ENCODE data around the gene TNS4.
A peak's percentile ranks its signal among the peaks of the same experiment; 100 is the strongest.

Gene TNS4

GRCh38 chr17:40453881-40454612 lies 47.4 kb downstream of the TNS4 start:
- TF ChIP-seq RAD21 (IDR thresholded peaks at IDR 0.05; ENCODE audit: low read depth) = no peak

- TF ChIP-seq CEBPB (IDR thresholded peaks at IDR 0.05) = no peak
These were observed 48.5 kb downstream of the TNS4 start for GRCh38 chr17:40452921-40453378.

GRCh38 chr17:40452216-40452787 lies 49.1 kb downstream of the TNS4 start:
- TF ChIP-seq FOXM1 (IDR thresholded peaks at IDR 0.05; ENCODE audit: borderline replicate concordance, low read depth) (no peak), EGR1 (IDR thresholded peaks at IDR 0.05) (no peak), TCF12 (IDR thresholded peaks at IDR 0.05; ENCODE audit: low read depth) (no peak)
- TF ChIP-seq, protein P1, sequence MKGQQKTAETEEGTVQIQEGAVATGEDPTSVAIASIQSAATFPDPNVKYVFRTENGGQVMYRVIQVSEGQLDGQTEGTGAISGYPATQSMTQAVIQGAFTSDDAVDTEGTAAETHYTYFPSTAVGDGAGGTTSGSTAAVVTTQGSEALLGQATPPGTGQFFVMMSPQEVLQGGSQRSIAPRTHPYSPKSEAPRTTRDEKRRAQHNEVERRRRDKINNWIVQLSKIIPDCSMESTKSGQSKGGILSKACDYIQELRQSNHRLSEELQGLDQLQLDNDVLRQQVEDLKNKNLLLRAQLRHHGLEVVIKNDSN (IDR thresholded peaks at IDR 0.05) = no peak

DNA sequence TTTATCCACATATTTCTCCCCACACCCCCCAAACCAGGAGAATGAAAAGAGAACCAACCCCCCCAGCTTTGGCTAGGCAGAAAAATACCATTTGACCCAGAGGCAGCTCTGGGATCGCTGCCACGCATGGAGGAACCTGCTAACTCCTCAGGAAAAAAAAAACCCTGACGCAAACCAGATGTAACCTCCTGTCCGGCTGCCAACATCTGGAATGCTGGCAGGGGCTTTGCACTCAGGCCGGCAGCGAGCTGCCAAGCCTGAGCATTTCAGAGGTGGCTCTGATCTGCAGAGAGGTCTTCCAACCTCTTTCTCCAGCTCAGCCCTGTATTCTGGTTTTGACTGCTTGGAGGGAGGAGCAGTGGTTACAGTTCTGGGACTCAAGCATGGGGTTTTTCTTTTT lies 50.0 kb downstream of the TNS4 start:
- TF ChIP-seq REST (IDR thresholded peaks at IDR 0.05; ENCODE audit: low read depth) (no peak), NFIC (IDR thresholded peaks at IDR 0.05) (peak; percentile 54; the same call in 1 of the 2 replicates), TEAD4 (IDR thresholded peaks at IDR 0.05) (peak; percentile 32; the same call in 1 of the 2 replicates)

DNA sequence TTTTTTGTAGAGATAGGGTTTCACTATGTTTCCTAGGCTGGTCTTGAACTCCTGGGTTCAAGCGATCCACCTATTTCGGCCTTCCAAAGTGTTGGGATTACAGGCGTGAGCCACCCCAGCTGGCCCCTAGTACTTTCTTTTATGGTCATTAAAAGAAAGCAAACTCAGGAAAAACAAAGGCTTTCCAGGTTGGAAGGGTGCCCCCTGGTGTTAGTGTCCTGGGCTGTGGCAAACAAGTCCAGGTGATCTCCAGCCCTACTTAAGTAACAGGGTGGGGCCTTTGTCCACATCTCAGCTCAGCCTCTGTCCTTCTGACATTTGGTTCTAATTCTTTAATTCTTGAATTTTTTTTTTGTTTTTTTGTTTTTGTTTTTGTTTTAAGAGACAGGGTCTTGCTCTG lies 51.2 kb downstream of the TNS4 start:
- TF ChIP-seq REST (IDR thresholded peaks at IDR 0.05; ENCODE audit: low read depth) = no peak
- TF ChIP-seq RAD21 (IDR thresholded peaks at IDR 0.05; ENCODE audit: low read depth) = peak; percentile 42; the same call in 1 of the 2 replicates

- TF ChIP-seq TAF1 (IDR thresholded peaks at IDR 0.05; ENCODE audit: low read depth) (no peak), RAD21 (IDR thresholded peaks at IDR 0.05; ENCODE audit: low read depth) (no peak), EGR1 (IDR thresholded peaks at IDR 0.05) (no peak), FOXM1 (IDR thresholded peaks at IDR 0.05; ENCODE audit: borderline replicate concordance, low read depth) (no peak), YY1 (IDR thresholded peaks at IDR 0.05; ENCODE audit: low read depth) (no peak), CEBPB (IDR thresholded peaks at IDR 0.05) (no peak), TCF12 (IDR thresholded peaks at IDR 0.05; ENCODE audit: low read depth) (no peak), CREB1 (IDR thresholded peaks at IDR 0.05; ENCODE audit: low read depth) (no peak), EP300 (IDR thresholded peaks at IDR 0.05; ENCODE audit: borderline replicate concordance) (no peak), ZBTB7A (IDR thresholded peaks at IDR 0.05; ENCODE audit: low read depth) (no peak), NFIC (IDR thresholded peaks at IDR 0.05) (no peak), TEAD4 (IDR thresholded peaks at IDR 0.05) (no peak), REST (IDR thresholded peaks at IDR 0.05; ENCODE audit: low read depth) (no peak)
- TF ChIP-seq, protein P1 (IDR thresholded peaks at IDR 0.05) = no peak
- TF ChIP-seq, protein P2, sequence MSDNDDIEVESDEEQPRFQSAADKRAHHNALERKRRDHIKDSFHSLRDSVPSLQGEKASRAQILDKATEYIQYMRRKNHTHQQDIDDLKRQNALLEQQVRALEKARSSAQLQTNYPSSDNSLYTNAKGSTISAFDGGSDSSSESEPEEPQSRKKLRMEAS (IDR thresholded peaks at IDR 0.05) = no peak
These were observed 52.7 kb downstream of the TNS4 start for GRCh38 chr17:40448639-40449261.
